Stimulated activated CD8-positive, alpha-beta memory T cell treated with anti-CD3 and anti-CD28 coated beads, Interleukin-7, amount 100 ng/mL, for 4 hours (primary cell): ENCODE results near the gene SLX4IP.
A peak's percentile ranks its signal among the peaks of the same experiment; 100 is the strongest.

Experiments
- DNase-seq, 2 donors: peaks; one replicate each; pipeline ENCODE4 v3.0.0-alpha.2; 2020; ENCODE audit warnings: low read depth in 2 of 2

SLX4IP gene

DNA sequence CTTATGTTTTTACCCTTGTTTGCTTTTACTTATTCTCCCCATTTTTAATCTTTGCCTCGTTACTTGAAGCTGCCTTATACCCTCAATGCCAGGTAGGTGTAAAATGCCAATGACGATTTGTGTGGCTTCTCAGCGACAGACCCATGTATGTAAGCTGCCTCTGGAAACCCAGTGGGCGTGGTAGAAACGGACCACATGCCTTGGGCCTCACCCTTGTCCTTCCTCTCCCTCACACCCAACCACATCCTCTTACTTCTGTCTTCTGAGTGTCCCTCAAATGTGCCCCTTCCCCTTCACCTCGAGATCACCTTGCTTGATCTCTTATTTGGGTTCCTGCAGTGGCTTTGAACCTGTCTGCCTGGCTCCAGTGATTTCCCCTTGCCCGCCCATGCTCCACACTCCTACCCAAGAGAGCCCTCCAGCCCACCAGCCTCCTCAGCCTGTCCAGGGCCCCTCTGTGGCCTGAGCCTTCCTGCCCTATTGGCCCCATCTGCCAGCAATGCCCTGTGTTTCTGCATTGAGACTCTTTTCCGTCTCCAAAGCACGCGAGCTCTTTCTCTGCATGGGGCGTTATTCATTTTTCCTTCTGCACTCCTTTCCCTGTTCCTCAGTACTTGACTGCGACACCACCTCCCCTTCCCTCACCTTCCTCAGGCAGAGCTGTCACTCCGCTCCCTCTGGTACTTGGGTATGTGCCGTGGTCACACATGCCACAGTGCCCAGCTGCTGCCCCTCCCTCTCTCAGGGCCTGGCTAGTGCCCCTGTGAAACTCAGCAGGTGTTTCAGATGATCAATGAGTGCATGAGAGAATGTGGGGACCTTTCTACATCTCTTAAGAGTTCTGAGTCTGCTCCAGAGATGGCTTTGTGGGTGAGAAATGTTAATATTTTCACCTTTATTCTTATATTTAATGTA lies 115.4 kb downstream of the SLX4IP start:
- DNase-seq: no peak

DNA sequence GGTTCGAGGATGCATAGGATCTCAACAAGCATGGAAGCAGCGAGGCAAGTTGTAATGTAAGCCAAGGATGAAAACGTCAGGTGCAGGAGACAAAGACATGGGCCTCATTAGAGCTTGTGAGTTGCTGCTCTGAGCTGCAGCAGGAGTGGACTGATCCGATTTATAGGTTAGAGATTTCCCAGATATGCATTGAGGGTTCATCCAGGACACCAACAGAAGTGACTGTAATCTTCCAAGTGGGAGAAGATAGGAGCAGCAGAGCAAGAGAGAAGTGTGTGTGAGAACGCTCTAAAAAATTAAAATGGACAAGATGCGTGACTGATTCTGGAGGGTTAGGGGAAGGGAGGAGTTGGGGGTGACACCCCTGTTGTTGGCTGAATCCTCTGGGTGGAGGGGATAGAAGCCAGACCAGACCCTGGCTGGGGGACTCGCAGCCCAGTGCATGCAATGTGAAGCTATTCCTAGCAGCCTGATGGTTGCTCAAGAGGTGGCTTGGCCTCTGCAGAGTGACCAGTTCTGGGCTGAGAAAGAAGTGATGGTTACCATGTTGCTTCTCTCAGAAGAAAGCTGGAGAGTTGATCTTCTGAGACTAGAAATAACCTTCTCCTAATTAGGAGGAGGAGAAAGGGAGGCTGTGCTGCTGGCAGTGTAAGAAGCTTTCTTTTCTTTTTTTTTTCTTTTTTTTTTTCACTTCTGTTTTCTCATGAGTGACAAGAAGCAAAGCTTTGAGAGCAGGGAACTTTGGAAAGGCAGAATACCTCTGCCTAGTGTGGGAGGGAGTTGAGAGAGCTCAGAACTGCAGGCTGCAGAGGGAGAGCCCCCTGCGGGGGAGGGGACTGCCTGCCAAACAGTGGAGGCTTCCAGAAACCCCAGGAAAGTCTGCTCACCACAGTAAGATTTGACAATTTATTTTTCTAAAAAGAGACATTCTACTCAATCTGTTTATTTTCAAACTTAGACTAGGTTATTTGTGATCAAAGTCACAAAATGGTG lies 116.9 kb downstream of the SLX4IP start:
- no peak for DNase-seq

DNA sequence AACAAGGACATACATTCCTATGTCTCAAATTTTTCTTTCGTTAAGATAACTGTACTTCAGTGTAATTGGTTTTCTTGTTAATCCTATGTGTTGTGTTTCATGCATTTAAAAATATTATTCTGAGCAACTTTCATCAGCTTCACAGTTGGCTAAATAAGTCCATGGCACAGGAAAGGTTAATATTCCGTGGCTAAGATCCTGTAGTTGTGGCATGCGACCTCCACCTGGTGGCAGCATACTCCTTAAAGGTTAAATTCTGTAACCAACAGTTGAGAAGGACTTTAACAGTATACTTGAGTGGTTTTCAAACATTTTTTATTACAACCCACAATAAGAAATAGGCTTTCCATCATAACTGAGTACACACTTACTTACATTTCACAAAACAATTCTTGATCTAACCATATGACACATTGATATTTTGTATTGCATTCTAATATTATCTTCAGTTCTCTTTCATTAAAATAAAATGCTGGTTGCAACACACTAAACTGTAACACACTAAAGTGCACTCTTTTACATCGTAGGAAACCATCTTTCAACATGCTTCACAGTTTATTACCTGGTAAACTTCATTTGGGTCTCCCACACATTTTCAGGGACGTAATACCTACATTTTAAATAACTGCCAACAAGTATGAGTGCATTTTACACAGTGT lies 118.3 kb downstream of the SLX4IP start:
- no peak for DNase-seq

DNA sequence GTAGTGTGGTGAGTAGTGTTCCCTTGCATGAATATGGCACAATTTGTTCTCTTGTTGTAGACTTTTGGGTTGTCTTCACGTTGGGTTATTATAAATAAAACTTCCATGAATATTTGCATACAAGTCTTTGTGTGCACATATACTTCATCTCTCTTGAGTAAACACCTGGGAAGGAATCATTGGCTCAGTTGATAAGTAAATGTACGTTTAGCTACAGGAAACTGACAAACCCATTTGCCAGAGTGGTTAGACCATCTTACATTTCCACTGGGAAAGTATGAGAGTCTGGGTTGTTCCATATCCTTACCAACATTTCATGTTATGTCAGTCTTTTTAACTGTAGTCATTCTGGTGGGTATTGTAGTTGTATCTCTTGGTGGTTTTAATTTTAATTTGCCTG lies 119.2 kb downstream of the SLX4IP start:
- DNase-seq: no peak

DNA sequence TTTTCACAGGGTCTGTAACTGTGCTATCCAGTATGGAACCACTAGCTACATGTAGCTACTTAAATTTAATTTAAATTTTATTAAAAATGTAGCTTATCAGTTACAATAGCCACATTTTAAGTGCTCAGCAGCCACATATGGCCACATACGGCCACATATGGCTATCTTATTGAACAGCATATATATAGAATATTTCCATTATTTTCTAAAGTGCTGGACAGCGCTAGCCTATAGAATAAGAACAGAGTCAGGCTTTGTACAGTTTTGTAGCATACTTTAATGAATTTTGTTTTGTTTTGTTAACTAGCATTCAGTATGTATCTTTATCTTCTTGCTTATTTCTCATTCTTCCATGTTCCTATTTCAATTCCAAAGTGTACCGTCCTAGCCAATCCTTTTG lies 120.3 kb downstream of the SLX4IP start:
- no peak for DNase-seq

DNA sequence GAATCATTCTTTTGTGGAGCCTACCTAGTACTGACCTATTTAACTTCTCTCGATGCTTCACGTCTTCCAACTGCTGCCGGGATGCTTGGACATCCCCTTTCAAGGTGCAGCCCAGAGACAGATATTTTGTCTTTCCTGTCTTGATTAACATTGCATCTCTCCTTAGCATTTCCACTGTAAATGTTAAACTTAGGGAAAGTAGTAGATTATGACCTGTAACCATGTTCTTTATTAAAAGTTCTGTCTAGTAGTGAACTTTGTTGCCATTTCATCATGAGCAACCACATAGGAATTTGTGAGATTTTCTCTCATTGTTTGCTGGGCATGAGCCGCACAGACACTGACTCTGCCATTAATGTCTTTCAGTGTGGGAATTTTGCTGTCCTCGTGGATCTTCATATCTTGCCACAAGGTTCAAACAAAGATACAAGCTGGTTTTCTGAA lies 120.8 kb downstream of the SLX4IP start:
- DNase-seq: no peak

GRCh38 chr20:10556519-10557083 lies 121.5 kb downstream of the SLX4IP start:
- no peak for DNase-seq

DNA sequence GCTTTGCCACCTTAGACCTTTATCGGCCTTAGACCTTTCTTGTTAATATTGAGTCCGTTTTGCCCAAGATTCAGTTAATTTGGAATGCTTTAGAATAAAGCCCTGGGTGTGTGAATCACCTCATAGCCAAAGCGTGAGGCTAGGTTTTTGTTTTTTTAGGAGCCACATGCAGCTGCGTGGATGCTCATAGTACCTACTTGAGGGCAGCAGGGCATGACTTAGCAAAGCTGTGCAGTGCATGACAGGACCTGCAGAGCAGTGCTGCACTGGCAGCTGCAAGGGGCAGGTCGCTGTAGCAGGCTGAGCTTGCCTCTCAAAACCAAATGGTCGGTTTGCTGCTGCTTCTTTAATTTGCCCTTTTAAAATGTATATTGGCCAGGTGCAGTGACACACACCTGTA lies 122.6 kb downstream of the SLX4IP start:
- DNase-seq: no peak

DNA sequence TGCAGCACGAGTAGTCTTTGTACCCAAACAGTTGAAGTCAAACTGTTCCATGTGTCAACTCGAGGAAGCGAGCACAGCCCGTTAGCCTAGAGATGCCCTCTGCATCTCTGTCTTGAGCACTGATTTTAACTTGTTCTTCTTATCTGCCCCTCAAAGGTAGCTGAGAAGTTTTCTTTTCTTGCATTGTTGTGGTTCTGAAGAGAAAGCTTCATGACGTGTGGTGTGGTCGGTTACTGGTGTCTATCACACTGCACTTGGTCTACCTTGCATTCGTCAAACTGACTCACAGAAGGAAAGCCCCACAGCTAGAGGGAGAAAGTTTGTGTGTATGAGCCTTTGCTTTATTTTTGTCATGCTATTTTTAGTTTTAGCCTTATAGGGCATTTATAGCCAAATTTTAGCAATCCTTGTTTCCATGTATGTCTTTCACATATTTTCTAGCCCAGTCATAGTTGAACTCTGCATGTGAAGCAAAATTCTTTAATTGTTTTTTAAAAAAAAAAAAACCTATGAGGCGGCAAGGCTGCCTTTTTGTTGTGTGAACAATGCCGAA lies 123.6 kb downstream of the SLX4IP start:
- DNase-seq: peak; percentile 27 to 37

- no peak for DNase-seq
Observed at GRCh38 chr20:10559266-10559665, 124.2 kb downstream of the SLX4IP start.

DNA sequence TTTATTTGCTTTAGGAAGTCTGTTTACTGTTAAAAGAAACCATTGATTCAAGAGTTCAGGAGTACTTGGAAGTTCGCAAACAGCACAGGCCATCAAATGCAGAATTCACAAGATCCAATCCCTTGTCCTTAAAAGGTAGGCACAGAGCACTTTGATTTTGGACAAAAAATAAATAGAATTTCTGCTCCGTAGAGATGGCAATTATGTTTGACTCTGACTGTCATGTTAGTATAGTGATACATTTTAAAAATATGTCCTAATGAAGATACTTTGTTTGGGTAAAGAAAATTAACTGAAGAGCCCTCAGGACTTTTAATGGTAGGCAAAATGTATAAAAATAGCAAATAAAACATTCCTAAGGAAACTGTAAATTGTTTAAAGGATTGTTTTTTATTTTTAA lies 125.6 kb downstream of the SLX4IP start:
- no peak for DNase-seq

DNA sequence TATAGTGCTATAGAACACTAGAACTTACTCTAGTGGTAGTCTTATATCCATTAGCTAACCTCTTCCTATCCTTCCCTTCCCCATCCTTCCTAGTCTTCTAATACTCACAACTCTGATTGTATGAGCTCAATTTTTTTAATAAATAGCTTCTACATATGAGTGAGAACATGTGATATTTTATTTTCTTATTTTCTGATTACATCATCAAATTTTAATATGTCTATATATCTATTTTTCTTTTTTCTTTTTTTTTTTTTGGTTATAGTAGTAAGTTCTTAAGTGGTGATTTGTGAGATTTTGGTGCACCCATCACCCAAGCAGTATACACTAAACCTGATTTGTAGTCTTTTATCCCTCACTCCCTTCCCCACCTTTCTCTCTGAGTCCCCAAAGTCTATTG lies 126.2 kb downstream of the SLX4IP start:
- no peak for DNase-seq

GRCh38 chr20:10562899-10563298 lies 127.8 kb downstream of the SLX4IP start:
- no peak for DNase-seq

DNA sequence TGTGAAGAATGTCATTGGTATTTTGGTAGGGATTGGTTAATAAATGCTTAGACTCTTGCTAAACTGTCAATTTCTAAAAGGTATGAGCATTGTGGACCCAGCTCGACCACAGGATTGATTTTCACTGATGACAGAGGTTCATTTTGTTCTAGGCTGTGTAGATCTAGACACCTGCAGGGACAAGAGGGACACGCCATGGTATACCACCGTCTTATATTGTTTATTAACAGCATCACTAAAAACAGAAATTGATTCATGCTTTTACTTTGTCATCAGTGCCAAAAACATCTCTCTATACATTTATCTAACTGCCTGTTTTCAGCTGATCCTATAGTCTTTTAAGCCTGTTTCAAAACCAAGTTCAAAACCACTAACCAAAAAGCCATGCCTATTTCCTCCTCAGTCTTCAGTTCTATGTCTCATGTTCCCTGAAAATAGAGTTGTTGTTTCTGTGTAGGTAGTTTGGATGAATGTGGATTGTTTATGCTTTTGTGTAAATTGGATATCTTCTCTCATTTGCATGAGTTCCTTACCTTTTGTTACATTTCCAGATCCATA lies 128.9 kb downstream of the SLX4IP start:
- no peak for DNase-seq

- DNase-seq: no peak
Observed at GRCh38 chr20:10565191-10565921, 130.3 kb downstream of the SLX4IP start.

DNA sequence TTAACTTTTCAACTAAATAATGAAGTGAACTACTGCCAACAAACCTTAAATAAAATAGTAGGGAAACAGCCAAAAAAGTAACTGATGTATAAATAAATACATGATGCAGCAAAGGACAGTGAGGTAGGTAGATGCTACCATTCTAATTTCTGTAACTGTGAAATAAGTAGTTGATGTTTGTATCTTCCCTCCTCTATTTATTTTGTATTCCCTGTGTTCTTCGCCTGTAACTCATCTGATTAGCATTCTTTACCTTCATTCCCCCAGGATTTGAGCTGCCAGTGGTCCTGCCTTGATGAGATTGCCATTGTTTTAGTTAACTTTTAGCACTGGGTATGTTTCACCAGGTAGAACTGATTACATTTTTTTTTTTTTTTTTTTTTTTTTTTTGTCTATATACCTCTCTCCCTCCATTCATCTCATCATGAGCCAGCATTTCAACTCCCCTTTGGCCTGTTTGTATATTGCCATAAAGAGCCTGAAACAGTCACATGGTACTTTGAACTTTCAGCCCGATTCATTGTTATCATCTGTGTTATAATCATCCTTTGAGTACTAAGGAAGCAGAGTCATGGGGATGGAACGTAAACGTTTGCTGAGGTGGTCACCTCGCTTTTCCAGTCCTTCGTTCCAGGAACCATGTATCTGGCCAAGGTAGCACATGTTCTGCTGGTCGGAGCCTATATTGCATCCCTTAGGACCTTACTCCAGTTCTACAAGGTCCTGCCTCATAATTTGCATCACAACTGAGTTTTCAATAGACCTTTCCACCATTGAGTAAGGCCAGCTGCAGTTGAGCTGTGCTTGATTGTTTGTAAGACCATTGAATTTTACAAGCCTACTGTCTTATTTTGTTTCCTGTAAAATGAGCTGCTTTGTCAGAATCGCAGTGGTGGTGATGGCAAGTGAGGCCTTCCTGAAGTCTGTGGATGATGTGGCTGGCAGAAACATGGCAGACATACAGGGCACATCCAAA lies 131.1 kb downstream of the SLX4IP start:
- DNase-seq: no peak

- DNase-seq: no peak
Observed at GRCh38 chr20:10568032-10568431, 132.9 kb downstream of the SLX4IP start.

DNA sequence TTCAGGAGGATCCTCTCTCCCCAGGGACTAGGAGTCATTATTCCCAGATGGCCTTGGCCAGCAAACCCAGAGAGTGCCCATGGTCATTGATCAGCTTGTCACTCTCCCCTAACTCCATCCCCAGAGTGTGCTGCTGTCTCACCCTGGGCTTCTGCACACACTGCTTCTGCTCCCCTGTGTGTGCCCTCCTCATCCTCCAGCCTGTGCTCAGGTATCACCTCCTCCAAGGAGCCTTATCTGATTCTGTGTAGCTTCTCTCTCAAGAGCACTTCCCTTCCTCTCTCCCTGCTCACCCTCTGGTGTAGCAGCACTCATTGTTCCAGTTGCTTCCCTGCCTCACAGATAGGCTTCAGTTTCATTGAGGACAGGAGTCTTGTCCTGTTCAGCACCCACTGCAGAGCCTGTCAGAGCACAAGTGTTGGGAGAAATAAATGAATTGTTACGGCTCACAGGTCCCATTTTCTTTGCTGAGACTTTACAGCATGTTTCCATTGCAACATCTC lies 136.3 kb downstream of the SLX4IP start:
- DNase-seq: no peak

- no peak for DNase-seq
Observed at GRCh38 chr20:10572853-10573252, 137.7 kb downstream of the SLX4IP start.
